HCT116 (cell line): ENCODE data around the gene SIL1. TPM values are rescaled to one million over a fixed set of nuclear protein-coding genes. Genes with fewer than 3 reads are reported as not detected.

Source experiments
- ATAC-seq: fragments of 200-7000 bp; cut with Tn5 transposase; 2 replicates; pipeline ENCODE4 v1.9.1; 2020; ENCODE audit warnings: mild to moderate bottlenecking, moderate library complexity
- BruUV-seq: library from RNA; stranded (reverse); fragments of 400-500 nt; replicated peaks from 2 replicates; lab custom pipeline; 2021; lab: Mats Ljungman, UMichigan
- CTCF ChIA-PET: fragments of 300-600 bp; sonication (Branson Sonifier 250); formaldehyde crosslinking; loops from one replicate; lab custom pipeline; 2021; ENCODE audit warnings: antibody characterized with exemption; lab: Charles Lee
- POLR2A ChIA-PET: fragments of 300-600, 350-600 bp; sonication (Branson Sonifier 250); formaldehyde crosslinking; loops from one replicate; lab custom pipeline; 2021; ENCODE audit warnings: antibody characterized with exemption; lab: Charles Lee
- RAD21 ChIA-PET, 2 experiments: fragments of 300-600 bp; sonication (Branson Sonifier 250); formaldehyde crosslinking; loops; one replicate each; lab custom pipeline; 2023; ENCODE audit warnings: low total read pairs in 2 of 2; ENCODE audit not compliant: uncharacterized antibody in 2 of 2, unreplicated experiment in 2 of 2, low non-redundant PET in 1 of 2; lab: Charles Lee
- DNase-seq: peaks from one replicate; pipeline ENCODE4 v3.0.0-alpha.2; 2010; ENCODE audit warnings: low read depth, low spot score
- H2AFZ ChIP-seq: fragments of 200-600 bp; shearing (Covaris generic), sonication (generic); 2 replicates; pipeline ENCODE4 v1.6.1; 2017; ENCODE audit warnings: low read depth, mixed run types, mixed read lengths, antibody characterized with exemption, low read length; ENCODE audit not compliant: poor library complexity, severe bottlenecking
- H3K27ac ChIP-seq: 2 replicates; pipeline ENCODE4 v1.5.1; 2012; ENCODE audit warnings: low read depth, low read length
- H3K27me3 ChIP-seq: fragments of 200-600 bp; sonication (generic); 2 replicates; pipeline ENCODE4 v1.6.1; 2016; ENCODE audit warnings: mixed run types, low read length, mixed read lengths; ENCODE audit not compliant: insufficient read depth
- H3K36me3 ChIP-seq, 2 experiments: fragments of 200-500 bp in 1 of 2; fragments of 200-600 bp in 1 of 2; sonication (Bioruptor generic) in 1 of 2; sonication (generic) in 1 of 2; 2 replicates each; pipeline versions ENCODE4 v1.5.1 to v1.6.1; 2014 to 2016; ENCODE audit warnings: low read length in 2 of 2, inconsistent platforms in 1 of 2, mixed read lengths in 1 of 2, mixed run types in 1 of 2; ENCODE audit not compliant: insufficient read depth in 2 of 2, control insufficient read depth in 1 of 2
- H3K4me1 ChIP-seq, 2 experiments: fragments of 200-600 bp in 1 of 2; sonication (generic) in 1 of 2; 2 replicates each; pipeline versions ENCODE4 v1.5.1 to v1.6.1; 2012 to 2017; ENCODE audit warnings: low read length in 2 of 2, inconsistent platforms in 1 of 2, mild to moderate bottlenecking in 1 of 2, mixed read lengths in 1 of 2, mixed run types in 1 of 2, moderate library complexity in 1 of 2; ENCODE audit not compliant: insufficient read depth in 2 of 2, control insufficient read depth in 1 of 2
- H3K4me2 ChIP-seq: fragments of 200-600 bp; sonication (generic); 2 replicates; pipeline ENCODE4 v1.6.1; 2017; ENCODE audit warnings: mixed run types, low read length, mixed read lengths
- H3K4me3 ChIP-seq, 2 experiments: fragments of 200-600 bp in 1 of 2; sonication (generic) in 1 of 2; replicated peaks in 1 of 2; 2 replicates each; pipeline ENCODE4 v1.5.1; 2011 to 2016; ENCODE audit warnings: low read length in 2 of 2, control low read depth in 1 of 2, low read depth in 1 of 2, mild to moderate bottlenecking in 1 of 2, mixed read lengths in 1 of 2, mixed run types in 1 of 2
- H3K79me2 ChIP-seq: fragments of 200-600 bp; sonication (generic); 2 replicates; pipeline ENCODE4 v1.6.1; 2017; ENCODE audit warnings: mild to moderate bottlenecking, mixed run types, low read length, moderate library complexity, mixed read lengths; ENCODE audit not compliant: insufficient read depth
- H3K9ac ChIP-seq: fragments of 200-600 bp; sonication (generic); 2 replicates; pipeline ENCODE4 v1.6.1; 2016; ENCODE audit warnings: low read length, mixed read lengths
- H3K9me2 ChIP-seq: fragments of 200-600 bp; sonication (generic), shearing (Covaris generic); 2 replicates; pipeline ENCODE4 v1.6.1; 2017; ENCODE audit warnings: mixed run types, mild to moderate bottlenecking, moderate library complexity; ENCODE audit not compliant: insufficient read depth
- H3K9me3 ChIP-seq, 2 experiments: fragments of 200-500 bp in 1 of 2; fragments of 200-600 bp in 1 of 2; sonication (Bioruptor generic) in 1 of 2; sonication (generic) in 1 of 2; 2 replicates each; pipeline ENCODE4 v1.6.1; 2014 to 2017; ENCODE audit warnings: low read length in 2 of 2, mixed read lengths in 2 of 2, inconsistent platforms in 1 of 2, low read depth in 1 of 2, mild to moderate bottlenecking in 1 of 2, mixed run types in 1 of 2, moderate library complexity in 1 of 2; ENCODE audit not compliant: control insufficient read depth in 1 of 2, insufficient read depth in 1 of 2
- H4K20me1 ChIP-seq: fragments of 200-600 bp; sonication (generic), shearing (Covaris generic); 2 replicates; pipeline ENCODE4 v1.6.1; 2017; ENCODE audit warnings: mixed run types, mild to moderate bottlenecking, moderate library complexity; ENCODE audit not compliant: insufficient read depth
- ATF3 ChIP-seq: IDR thresholded peaks from 2 replicates; pipeline ENCODE4 v1.6.1; 2012
- CBX3 ChIP-seq: IDR thresholded peaks from 2 replicates; pipeline ENCODE4 v1.6.1; 2012; ENCODE audit warnings: low read depth
- EZH2 ChIP-seq: fragments of 200-600 bp; sonication (generic); IDR thresholded peaks from 2 replicates; pipeline ENCODE4 v1.6.1; 2017; ENCODE audit warnings: antibody characterized with exemption, mixed run types
- EZH2phosphoT487 ChIP-seq: fragments of 200-600 bp; IDR thresholded peaks from 2 replicates; pipeline ENCODE4 v1.6.1; 2018; ENCODE audit warnings: antibody characterized with exemption, borderline replicate concordance
- JUND ChIP-seq: IDR thresholded peaks from 2 replicates; pipeline ENCODE4 v1.6.1; 2012
- RAD21 ChIP-seq: IDR thresholded peaks from 2 replicates; pipeline ENCODE4 v1.6.1; 2012; ENCODE audit warnings: low read depth, mild to moderate bottlenecking
- REST ChIP-seq: IDR thresholded peaks from 2 replicates; pipeline ENCODE4 v1.6.1; 2012; ENCODE audit warnings: low read depth
- SRF ChIP-seq: IDR thresholded peaks from 2 replicates; pipeline ENCODE4 v1.6.1; 2012; ENCODE audit warnings: low read depth
- TCF7L2 ChIP-seq: IDR thresholded peaks from 2 replicates; pipeline ENCODE4 v1.7.0; 2011; ENCODE audit warnings: borderline replicate concordance, inconsistent platforms; ENCODE audit not compliant: insufficient read depth, insufficient read length; ENCODE audit errors: extremely low read depth
- YY1 ChIP-seq: IDR thresholded peaks from 2 replicates; pipeline ENCODE4 v1.6.1; 2011; ENCODE audit warnings: low read length, low read depth, moderate library complexity, mild to moderate bottlenecking; ENCODE audit not compliant: insufficient replicate concordance; ENCODE audit errors: extremely low read depth
- ZFX ChIP-seq: fragments of 450-650 bp; IDR thresholded peaks from 2 replicates; pipeline ENCODE4 v1.6.1; 2017
- intact Hi-C: fragments of 100-400 bp; cut with micrococcal nuclease; formaldehyde crosslinking; loops from 2 replicates; pipeline ENCODE4 v1.10.0; 2022
- total RNA-seq: library from RNA; stranded (reverse); gene quantifications from one replicate; pipeline ENCODE4 v1.2.1, GENCODE V29; 2021; ENCODE audit not compliant: unreplicated experiment

The SIL1 gene
- total RNA-seq, 1 experiment from 2014 or later = 34.0 TPM

GRCh38 chr5:138914338-138914737 is 283.8 kb downstream of the SIL1 start (continued):
- TF ChIP-seq REST = no peak
- no peak for TF ChIP-seq TCF7L2
- TF ChIP-seq ATF3 = no peak
- no peak for TF ChIP-seq YY1
- no peak for TF ChIP-seq CBX3
- TF ChIP-seq RAD21 = no peak
- no peak for TF ChIP-seq EZH2phosphoT487
- no peak for TF ChIP-seq EZH2

- no peaks in the 10 kb centered on the region; the same call in 1 of the 2 replicates for H3K79me2 ChIP-seq
- H3K9me3 ChIP-seq = no peaks in the 10 kb centered on the region
- H4K20me1 ChIP-seq = no peaks in the 10 kb centered on the region
- no peak overlapping the region for H3K4me3 ChIP-seq
- intact Hi-C loops = no loop called here
- DNase-seq (no peak), ATAC-seq (no peak)
- no peak overlapping the region for H3K9ac ChIP-seq
- no peaks in the 10 kb centered on the region for H3K27me3 ChIP-seq
- BruUV-seq = no TSS peak
- no peaks in the 10 kb centered on the region for H3K9me2 ChIP-seq
- no peak for TF ChIP-seq REST
- no peak for TF ChIP-seq TCF7L2
- no peak for TF ChIP-seq ZFX
- TF ChIP-seq SRF = no peak
- TF ChIP-seq JUND = no peak
- no peaks in the 10 kb centered on the region for H3K4me1 ChIP-seq
- no peak overlapping the region for H3K4me2 ChIP-seq
- H3K27ac ChIP-seq = no peak overlapping the region
- POLR2A ChIA-PET = no interaction called here
- CTCF ChIA-PET = no interaction called here
- no peak overlapping the region for H2AFZ ChIP-seq
- H3K36me3 ChIP-seq = 0 out of 4 replicates have a peak, but pooled peaks cover 0 to 2% of the 10 kb centered on the region in 2 experiments
- RAD21 ChIA-PET = no interaction called here
Observed at GRCh38 chr5:138913773-138914172, 284.4 kb downstream of the SIL1 start.
